DMS 273 (cell line): ENCODE data around the gene RTL1.
A peak's percentile ranks its signal among the peaks of the same experiment; 100 is the strongest.

ENCODE experiments used
- DNase-seq: peaks from one replicate; lab custom pipeline; 2025; ENCODE audit not compliant: unreplicated experiment; lab: John Stamatoyannopoulos, UW

Gene RTL1

GRCh38 chr14:100851946-100852620, 51.4 kb downstream of the RTL1 start:
- DNase-seq: no peak

- DNase-seq: no peak
Measured at GRCh38 chr14:100851586-100851916, 52.0 kb downstream of the RTL1 start.

GRCh38 chr14:100850841-100851585, 52.5 kb downstream of the RTL1 start:
- DNase-seq: peak; percentile 78

- no peak for DNase-seq
Measured at GRCh38 chr14:100849115-100849781, 54.3 kb downstream of the RTL1 start.

GRCh38 chr14:100846309-100846859, 57.1 kb downstream of the RTL1 start:
- no peak for DNase-seq

GRCh38 chr14:100845341-100845740, 58.2 kb downstream of the RTL1 start:
- DNase-seq: no peak

- DNase-seq: no peak
Measured at GRCh38 chr14:100844846-100845245, 58.7 kb downstream of the RTL1 start.

- DNase-seq: no peak
Measured at GRCh38 chr14:100844421-100844820, 59.1 kb downstream of the RTL1 start.

- no peak for DNase-seq
Measured at GRCh38 chr14:100844082-100844408, 59.5 kb downstream of the RTL1 start.

- DNase-seq: no peak
Measured at GRCh38 chr14:100842799-100843198, 60.7 kb downstream of the RTL1 start.

GRCh38 chr14:100841761-100842403, 61.6 kb downstream of the RTL1 start:
- no peak for DNase-seq

GRCh38 chr14:100841066-100841760, 62.3 kb downstream of the RTL1 start:
- DNase-seq: no peak

- DNase-seq: no peak
Measured at GRCh38 chr14:100840286-100841065, 63.0 kb downstream of the RTL1 start.

- no peak for DNase-seq
Measured at GRCh38 chr14:100839681-100840111, 63.8 kb downstream of the RTL1 start.

GRCh38 chr14:100839315-100839585, 64.3 kb downstream of the RTL1 start:
- no peak for DNase-seq

GRCh38 chr14:100838493-100839314, 64.8 kb downstream of the RTL1 start:
- DNase-seq: no peak

- DNase-seq: no peak
Measured at GRCh38 chr14:100837805-100838350, 65.6 kb downstream of the RTL1 start.

- DNase-seq: no peak
Measured at GRCh38 chr14:100836941-100837804, 66.3 kb downstream of the RTL1 start.
